ENCODE data around the gene KDM4D.

Gene KDM4D

DNA sequence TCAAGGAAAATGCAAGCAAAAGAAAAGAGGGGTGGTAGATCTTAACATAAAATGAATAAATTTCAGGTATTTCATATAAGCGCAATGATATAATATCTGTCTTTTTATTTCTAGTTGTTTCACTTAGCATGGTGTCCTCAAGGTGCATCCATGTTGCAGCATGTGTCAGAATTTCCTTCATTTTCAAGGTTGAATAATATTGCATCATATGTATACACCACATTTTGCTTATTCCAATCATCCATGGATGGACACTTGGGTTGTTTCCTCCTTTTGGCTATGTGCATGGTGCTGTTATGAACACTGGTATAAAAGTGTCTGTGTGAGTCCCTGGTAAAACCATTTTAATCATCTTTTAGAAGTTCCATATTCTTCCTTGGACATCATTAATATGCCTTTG lies 68.7 kb downstream of the KDM4D start:
- Histone ChIP-seq H3K9me3 (replicated peaks; ENCODE audit: low read length) (no peaks in the 10 kb centered on the region), H3K4me2 (ENCODE audit: low read length) (no peak overlapping the region), H3K4me1 (ENCODE audit: control insufficient read depth, insufficient read depth, low read length) (no peaks in the 10 kb centered on the region), H3K9ac (ENCODE audit: low read depth, low read length) (no peak overlapping the region), H3K36me3 (ENCODE audit: insufficient read depth, low read length) (no peaks in the 10 kb centered on the region), H3K27me3 (ENCODE audit: control insufficient read depth, insufficient read depth, low read length) (peaks cover 62% of the 10 kb centered on the region), H3K4me3 (ENCODE audit: low read length) (no peak overlapping the region)

GRCh38 chr11:95042906-95043305 lies 69.4 kb downstream of the KDM4D start:
- Histone ChIP-seq H3K36me3 (ENCODE audit: insufficient read depth, low read length) (no peaks in the 10 kb centered on the region), H3K4me1 (ENCODE audit: control insufficient read depth, insufficient read depth, low read length) (no peaks in the 10 kb centered on the region), H3K4me3 (ENCODE audit: low read length) (no peak overlapping the region), H3K9ac (ENCODE audit: low read depth, low read length) (no peak overlapping the region), H3K27me3 (ENCODE audit: control insufficient read depth, insufficient read depth, low read length) (peaks cover 65% of the 10 kb centered on the region), H3K4me2 (ENCODE audit: low read length) (no peak overlapping the region), H3K9me3 (replicated peaks; ENCODE audit: low read length) (no peaks in the 10 kb centered on the region)

DNA sequence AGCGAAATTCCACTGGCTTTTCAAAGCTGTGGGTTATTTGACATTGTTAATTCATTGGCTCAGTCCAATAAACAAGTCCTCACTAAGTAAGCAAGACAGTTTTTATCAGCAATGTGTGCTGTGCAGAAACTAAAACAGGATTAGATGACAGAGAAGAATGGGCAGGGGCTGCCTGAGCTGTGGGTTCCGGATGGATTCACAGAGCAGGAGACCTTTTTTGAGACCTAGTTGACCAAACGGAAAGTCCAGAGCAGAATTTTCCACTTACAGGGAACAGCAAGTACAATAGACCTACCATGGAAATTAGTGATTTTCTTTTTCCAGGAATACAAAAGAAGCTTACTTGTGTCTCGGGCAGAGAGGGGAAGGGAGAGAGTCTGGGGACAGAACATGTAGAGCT lies 70.5 kb downstream of the KDM4D start:
- Histone ChIP-seq H3K4me3 (ENCODE audit: low read length) (no peak overlapping the region), H3K9me3 (replicated peaks; ENCODE audit: low read length) (no peaks in the 10 kb centered on the region), H3K27me3 (ENCODE audit: control insufficient read depth, insufficient read depth, low read length) (peaks cover 71% of the 10 kb centered on the region), H3K9ac (ENCODE audit: low read depth, low read length) (no peak overlapping the region), H3K4me2 (ENCODE audit: low read length) (no peak overlapping the region), H3K36me3 (ENCODE audit: insufficient read depth, low read length) (no peaks in the 10 kb centered on the region), H3K4me1 (ENCODE audit: control insufficient read depth, insufficient read depth, low read length) (no peaks in the 10 kb centered on the region)

GRCh38 chr11:95045812-95046211 lies 72.3 kb downstream of the KDM4D start:
- Histone ChIP-seq H3K4me1 (ENCODE audit: control insufficient read depth, insufficient read depth, low read length) (no peaks in the 10 kb centered on the region), H3K4me3 (ENCODE audit: low read length) (no peak overlapping the region)

More at GRCh38 chr11:95045812-95046211, 72.3 kb downstream of the KDM4D start:
- Histone ChIP-seq H3K27me3 (ENCODE audit: control insufficient read depth, insufficient read depth, low read length) (peaks cover 65% of the 10 kb centered on the region), H3K4me2 (ENCODE audit: low read length) (no peak overlapping the region), H3K9ac (ENCODE audit: low read depth, low read length) (no peak overlapping the region), H3K36me3 (ENCODE audit: insufficient read depth, low read length) (no peaks in the 10 kb centered on the region), H3K9me3 (replicated peaks; ENCODE audit: low read length) (no peaks in the 10 kb centered on the region)

All from skeletal muscle satellite cell (primary cell).